Activated CD4-positive, alpha-beta T cell treated with anti-CD3 and anti-CD28 coated beads, Interleukin-2, amount 50 U/mL, for 16 hours (primary cell): ENCODE results near the gene RARG.
A peak's percentile ranks its signal among the peaks of the same experiment; 100 is the strongest.
"Not testable (repeated sequence)": the region's sequence is repeated elsewhere in the genome, so short reads cannot be mapped to it uniquely, and the experiment has no call there.

Experiments
- DNase-seq: peaks from one replicate; pipeline ENCODE4 v3.0.0-alpha.2; 2020

RARG gene

GRCh38 chr12:53187145-53187899, 44.7 kb downstream of the RARG start:
- no peak for DNase-seq

GRCh38 chr12:53186745-53187144, 45.3 kb downstream of the RARG start:
- DNase-seq: no peak

- no peak for DNase-seq
These were observed 46.3 kb downstream of the RARG start for GRCh38 chr12:53185582-53186153.

GRCh38 chr12:53184828-53185227, 47.2 kb downstream of the RARG start:
- no peak for DNase-seq

GRCh38 chr12:53182903-53183302, 49.1 kb downstream of the RARG start:
- no peak for DNase-seq

- no peak for DNase-seq
These were observed 50.1 kb downstream of the RARG start for GRCh38 chr12:53181935-53182334.

- peak; percentile 84 for DNase-seq
These were observed 50.9 kb downstream of the RARG start for GRCh38 chr12:53180931-53181645.

- DNase-seq: peak; percentile 99
These were observed 51.6 kb downstream of the RARG start, which contains the start of the genes CSAD and ZNF740 for GRCh38 chr12:53180220-53180930. CSAD (minus strand) TSS chr12:53180925; CDS start chr12:53173470, 7,455 bp downstream. ZNF740 (plus strand) TSS chr12:53180722; CDS start chr12:53181984, 1,262 bp downstream.

GRCh38 chr12:53179687-53180219, 52.3 kb downstream of the RARG start:
- no peak for DNase-seq

GRCh38 chr12:53178803-53179202, 53.2 kb downstream of the RARG start:
- not testable (repeated sequence) for DNase-seq

- not testable (repeated sequence) for DNase-seq
These were observed 54.6 kb downstream of the RARG start for GRCh38 chr12:53177447-53177846.

GRCh38 chr12:53176750-53177149, 55.3 kb downstream of the RARG start:
- no peak for DNase-seq

GRCh38 chr12:53174881-53175491, 57.0 kb downstream of the RARG start:
- no peak for DNase-seq

- no peak for DNase-seq
These were observed 58.8 kb downstream of the RARG start for GRCh38 chr12:53173085-53173715.

GRCh38 chr12:53172352-53172751, 59.7 kb downstream of the RARG start:
- DNase-seq: no peak

- no peak for DNase-seq
These were observed 60.2 kb downstream of the RARG start for GRCh38 chr12:53171725-53172329.

- no peak for DNase-seq
These were observed 60.9 kb downstream of the RARG start for GRCh38 chr12:53170876-53171724.

- DNase-seq: no peak
These were observed 61.8 kb downstream of the RARG start for GRCh38 chr12:53170215-53170614.

- no peak for DNase-seq
These were observed 62.4 kb downstream of the RARG start for GRCh38 chr12:53169644-53170043.

- no peak for DNase-seq
These were observed 65.2 kb downstream of the RARG start for GRCh38 chr12:53166837-53167236.
